Left lung (tissue), 10 donors: ENCODE results near the gene EFHC2. TPM values are rescaled to one million over a fixed set of nuclear protein-coding genes. Genes with fewer than 3 reads are reported as not detected.

Experiments
- ATAC-seq: fragments of 200-7000 bp; cut with Tn5 transposase; one replicate; pipeline ENCODE4 v1.9.1; 2020; ENCODE audit warnings: moderate library complexity
- DNase-seq, 4 donors: peaks; one replicate each; pipeline ENCODE4 v3.0.0-alpha.2; 2013 to 2020
- H3K27ac ChIP-seq, 2 donors: fragments of 200-600 bp; sonication (generic) in 1 of 2; one replicate each; pipeline versions ENCODE4 v1.5.0 to v1.8.0; 2020 to 2021
- H3K27me3 ChIP-seq, 2 donors: fragments of 200-600 bp; sonication (generic) in 1 of 2; one replicate each; pipeline versions ENCODE4 v1.5.0 to v1.8.0; 2020 to 2021
- H3K36me3 ChIP-seq, 2 donors: fragments of 200-600 bp; sonication (generic) in 1 of 2; one replicate each; pipeline versions ENCODE4 v1.5.0 to v1.8.0; 2020 to 2021
- H3K4me1 ChIP-seq, 2 donors: fragments of 200-600 bp; one replicate each; pipeline ENCODE4 v1.8.0; 2021
- H3K4me3 ChIP-seq, 2 donors: fragments of 200-600 bp; sonication (generic) in 1 of 2; one replicate each; pipeline versions ENCODE4 v1.5.0 to v1.8.0; 2020 to 2021; ENCODE audit warnings: mild to moderate bottlenecking in 1 of 2
- H3K9me3 ChIP-seq, 2 donors: fragments of 200-600 bp; sonication (generic) in 1 of 2; one replicate each; pipeline versions ENCODE4 v1.5.0 to v1.8.0; 2020 to 2021
- CTCF ChIP-seq, 2 donors: fragments of 200-600 bp; sonication (generic) in 1 of 2; IDR thresholded peaks; one replicate each; pipeline versions ENCODE4 v1.5.0 to v1.8.0; 2021; ENCODE audit warnings: antibody characterized with exemption in 2 of 2
- intact Hi-C, 2 donors: fragments of 100-400 bp; cut with DNase I; formaldehyde crosslinking; loops; one replicate each; pipeline versions ENCODE4 v1.11.2 to v1.14.2; 2022
- polyA plus RNA-seq, 6 donors: library from polyadenylated mRNA; unstranded; fragments of 120-200 nt; gene quantifications; one replicate each; pipeline ENCODE4 v1.2.1, GENCODE V29; 2013; ENCODE audit not compliant: insufficient read length in 6 of 6
- total RNA-seq, 2 donors: library from RNA; stranded (reverse); fragmentation: NEBNext Ultra II Directional; extraction: Animal tissue kit (Norgen Biotek cat#: 25700); gene quantifications; one replicate each; pipeline ENCODE4 v1.2.1, GENCODE V29; 2021
- donor health status: DM: no; HTN: yes; CAD: no.
- donor health status: DM: no; HTN: no; CAD: no.

EFHC2 gene
- total and polyA plus RNA-seq, 8 donors: 0.85 to 6.0 (median 4.2) TPM

DNA sequence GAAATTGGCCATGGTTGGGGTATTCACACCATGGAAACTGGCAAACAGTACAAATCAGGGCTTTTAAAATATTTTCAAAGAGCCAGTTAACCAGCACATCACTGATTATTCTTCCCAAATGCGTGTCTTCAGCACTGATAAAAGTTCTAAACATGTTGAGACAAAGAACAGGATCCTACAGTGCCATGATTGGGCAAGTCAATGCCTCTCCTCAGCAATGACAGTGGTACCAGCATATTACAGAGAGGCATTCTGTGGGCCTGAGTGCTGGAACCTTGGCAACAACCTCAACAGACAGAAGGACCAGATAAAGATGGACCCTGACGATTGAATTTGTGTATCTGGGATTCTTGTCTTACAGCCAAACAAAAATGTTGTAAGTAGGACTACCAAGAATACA lies 108.9 kb downstream of the EFHC2 start:
- H3K9me3 ChIP-seq: no peaks in the 10 kb centered on the region
- no peak overlapping the region for H3K27ac ChIP-seq
- no peaks in the 10 kb centered on the region for H3K4me1 ChIP-seq
- no peaks in the 10 kb centered on the region for H3K36me3 ChIP-seq
- no peak for ATAC-seq
- TF ChIP-seq CTCF (IDR thresholded peaks at IDR 0.05): no peak
- H3K4me3 ChIP-seq: no peak overlapping the region
- H3K27me3 ChIP-seq: no peaks in the 10 kb centered on the region
- intact Hi-C loops: no loop called here
- no peak for DNase-seq

- no peak overlapping the region for H3K4me3 ChIP-seq
- no peak for TF ChIP-seq CTCF (IDR thresholded peaks at IDR 0.05)
- H3K36me3 ChIP-seq: no peaks in the 10 kb centered on the region
- intact Hi-C loops: no loop called here
- no peak overlapping the region for H3K27ac ChIP-seq
- ATAC-seq (no peak), DNase-seq (no peak)
- H3K27me3 ChIP-seq: no peaks in the 10 kb centered on the region
- H3K4me1 ChIP-seq: no peaks in the 10 kb centered on the region
- H3K9me3 ChIP-seq: no peaks in the 10 kb centered on the region
These were observed 109.4 kb downstream of the EFHC2 start for GRCh38 chrX:44234116-44234515.

DNA sequence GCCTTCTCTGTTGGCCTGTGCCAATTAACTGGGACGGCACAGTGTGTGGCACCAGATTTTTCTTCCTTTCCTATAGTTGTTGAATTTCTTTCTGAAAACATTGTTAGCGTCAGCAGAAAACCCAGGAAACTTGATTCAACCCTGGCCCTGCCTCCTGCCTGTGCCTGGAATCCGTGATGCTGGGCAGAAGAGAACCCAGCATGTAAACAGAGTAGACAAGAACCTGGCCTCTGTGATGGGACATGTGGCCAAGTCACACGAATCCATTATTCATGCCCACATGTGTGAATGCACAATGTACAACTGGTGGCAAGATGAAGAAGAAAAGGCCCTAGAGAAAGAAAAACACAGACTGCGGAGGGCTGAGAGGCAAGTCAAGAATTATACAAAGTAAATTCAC lies 111.4 kb downstream of the EFHC2 start:
- Histone ChIP-seq H3K4me1 (no peaks in the 10 kb centered on the region), H3K27ac (no peak overlapping the region), H3K27me3 (no peaks in the 10 kb centered on the region), H3K36me3 (no peaks in the 10 kb centered on the region), H3K4me3 (no peak overlapping the region), H3K9me3 (no peaks in the 10 kb centered on the region)
- intact Hi-C loops: no loop called here
- no peak for ATAC-seq
- no peak for TF ChIP-seq CTCF (IDR thresholded peaks at IDR 0.05)
- DNase-seq: no peak

- no peak for ATAC-seq
- H3K9me3 ChIP-seq: no peaks in the 10 kb centered on the region
- intact Hi-C loops: no loop called here
- H3K27ac ChIP-seq: no peak overlapping the region
- no peak for TF ChIP-seq CTCF (IDR thresholded peaks at IDR 0.05)
- H3K36me3 ChIP-seq: no peaks in the 10 kb centered on the region
- H3K4me1 ChIP-seq: no peaks in the 10 kb centered on the region
- H3K27me3 ChIP-seq: no peaks in the 10 kb centered on the region
- no peak for DNase-seq
- no peak overlapping the region for H3K4me3 ChIP-seq
These were observed 114.9 kb downstream of the EFHC2 start for GRCh38 chrX:44228621-44229020.

DNA sequence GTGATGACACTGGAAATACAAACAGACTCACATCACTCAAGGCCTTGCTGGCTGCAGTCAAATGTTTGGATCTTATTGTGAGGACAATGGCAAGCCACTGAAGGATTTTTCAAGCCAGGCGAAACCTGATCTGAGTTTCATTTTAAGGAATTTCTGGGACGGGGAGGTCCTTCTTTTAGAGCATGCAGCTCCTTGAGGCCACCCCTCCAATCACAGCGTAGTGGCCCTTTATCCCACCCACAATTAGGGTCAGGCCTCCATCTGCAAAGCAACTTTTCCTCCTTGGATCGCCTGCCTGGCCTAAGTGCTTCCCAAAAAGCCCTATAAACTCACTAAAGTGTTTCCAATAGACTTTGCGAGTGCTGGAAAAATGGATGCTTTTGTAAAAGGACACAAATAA lies 115.5 kb downstream of the EFHC2 start:
- Histone ChIP-seq H3K27me3 (no peaks in the 10 kb centered on the region), H3K9me3 (no peaks in the 10 kb centered on the region), H3K27ac (no peak overlapping the region), H3K4me1 (no peaks in the 10 kb centered on the region), H3K36me3 (no peaks in the 10 kb centered on the region), H3K4me3 (no peak overlapping the region)
- intact Hi-C loops: no loop called here
- ATAC-seq (no peak), DNase-seq (no peak)
- TF ChIP-seq CTCF (IDR thresholded peaks at IDR 0.05): no peak
